Activated T-cell treated with anti-CD3 and anti-CD28 coated beads for 24 hours (primary cell): ENCODE results near the gene FAIM2.
"Not testable (repeated sequence)": the region's sequence is repeated elsewhere in the genome, so short reads cannot be mapped to it uniquely, and the experiment has no call there.

Experiments used
- DNase-seq: peaks from one replicate; pipeline ENCODE4 v3.0.0-alpha.2; 2020; ENCODE audit warnings: low read depth

Gene FAIM2

DNA sequence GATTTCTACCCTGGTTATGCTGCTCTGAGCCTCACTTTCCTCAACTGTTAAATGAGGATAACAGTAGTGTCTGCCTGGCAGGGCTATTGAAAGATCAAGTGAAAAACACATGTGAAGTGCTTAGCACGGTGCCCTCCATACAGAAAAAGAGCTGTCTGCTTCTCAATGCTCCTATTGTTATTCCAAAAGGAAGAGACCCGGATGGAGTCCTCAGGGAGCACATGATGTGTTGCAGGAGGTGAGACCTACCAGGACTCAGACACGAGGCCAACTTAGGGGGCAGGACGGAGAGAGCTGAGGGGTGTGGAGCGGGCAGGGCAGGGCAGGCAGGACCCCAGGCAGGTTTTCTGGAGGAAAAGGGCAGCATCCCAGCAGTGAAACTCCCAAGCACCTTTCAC is 8.9 kb downstream of the FAIM2 start:
- DNase-seq: no peak

DNA sequence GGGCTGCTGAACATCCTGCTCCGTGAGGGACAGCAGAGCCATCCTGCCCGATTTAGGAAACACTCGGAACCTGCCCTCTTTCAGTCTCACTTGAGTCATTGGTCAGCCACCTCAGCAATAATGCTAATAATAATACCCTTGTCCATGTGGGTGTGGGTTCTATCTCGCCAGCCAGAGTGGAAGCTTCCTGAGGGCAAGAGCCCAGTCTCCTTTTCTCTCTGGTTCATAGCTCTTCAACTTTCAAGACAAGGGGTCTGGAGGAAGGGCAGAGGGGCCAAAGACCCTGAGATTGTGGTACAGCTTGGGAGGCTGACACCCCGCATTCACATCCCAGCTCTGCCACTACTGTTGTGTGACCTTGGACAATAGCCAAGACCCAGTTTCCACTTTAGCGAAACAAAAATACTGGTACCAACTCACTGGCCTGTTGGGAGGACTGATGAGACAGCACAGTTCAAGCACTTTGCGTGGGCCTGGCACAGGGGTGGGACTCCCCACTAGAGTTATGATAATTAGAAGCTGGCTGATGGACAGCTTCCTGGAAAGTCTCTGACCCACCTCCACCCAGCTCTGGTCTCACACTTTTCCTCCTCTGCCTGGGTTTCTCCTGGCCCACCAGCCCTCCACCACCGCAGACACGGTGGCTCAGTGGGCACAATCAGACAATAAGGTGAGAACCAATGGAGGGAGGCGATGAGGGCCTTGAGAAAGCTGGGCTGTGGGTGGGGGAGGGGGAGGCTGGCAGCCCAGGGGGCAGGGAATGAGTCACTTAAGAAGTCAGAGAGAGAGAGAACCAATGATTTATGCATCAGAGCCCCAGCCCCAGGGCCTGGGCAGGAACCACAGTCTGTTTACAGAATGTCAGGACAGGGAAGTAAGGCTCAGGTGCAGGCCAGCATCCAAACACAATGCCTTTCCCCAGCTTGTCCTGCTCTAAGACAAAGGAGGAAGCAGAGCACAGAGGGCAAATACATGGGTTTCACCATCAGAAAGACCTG is 9.6 kb downstream of the FAIM2 start:
- DNase-seq: no peak

DNA sequence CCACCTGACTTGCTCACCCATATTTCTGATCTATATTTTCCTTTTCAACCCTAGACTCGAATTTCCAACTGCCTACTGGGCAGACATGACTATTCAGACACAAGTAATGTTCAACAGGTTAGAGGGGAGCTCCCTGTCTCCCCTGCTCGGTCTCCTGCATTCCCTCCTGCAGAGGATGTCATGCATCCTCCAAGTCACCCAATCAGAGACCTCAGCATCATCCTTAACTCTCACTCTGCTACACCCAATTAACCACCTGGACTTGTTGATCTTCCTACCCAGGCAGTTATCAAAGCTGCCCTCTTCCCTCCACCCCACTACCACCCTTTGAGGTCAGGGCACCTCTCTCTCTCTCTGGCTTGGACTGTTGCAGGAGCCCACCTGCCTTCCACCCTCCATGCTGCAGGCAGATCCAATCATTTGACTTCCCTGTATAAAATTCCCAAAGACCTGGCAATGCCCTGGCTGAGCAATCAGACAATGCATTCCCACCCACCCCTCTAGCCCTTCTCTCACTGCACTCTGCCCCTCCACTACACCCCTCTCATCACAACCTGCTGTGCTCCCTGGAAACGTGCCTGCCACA is 10.9 kb downstream of the FAIM2 start:
- DNase-seq: no peak

DNA sequence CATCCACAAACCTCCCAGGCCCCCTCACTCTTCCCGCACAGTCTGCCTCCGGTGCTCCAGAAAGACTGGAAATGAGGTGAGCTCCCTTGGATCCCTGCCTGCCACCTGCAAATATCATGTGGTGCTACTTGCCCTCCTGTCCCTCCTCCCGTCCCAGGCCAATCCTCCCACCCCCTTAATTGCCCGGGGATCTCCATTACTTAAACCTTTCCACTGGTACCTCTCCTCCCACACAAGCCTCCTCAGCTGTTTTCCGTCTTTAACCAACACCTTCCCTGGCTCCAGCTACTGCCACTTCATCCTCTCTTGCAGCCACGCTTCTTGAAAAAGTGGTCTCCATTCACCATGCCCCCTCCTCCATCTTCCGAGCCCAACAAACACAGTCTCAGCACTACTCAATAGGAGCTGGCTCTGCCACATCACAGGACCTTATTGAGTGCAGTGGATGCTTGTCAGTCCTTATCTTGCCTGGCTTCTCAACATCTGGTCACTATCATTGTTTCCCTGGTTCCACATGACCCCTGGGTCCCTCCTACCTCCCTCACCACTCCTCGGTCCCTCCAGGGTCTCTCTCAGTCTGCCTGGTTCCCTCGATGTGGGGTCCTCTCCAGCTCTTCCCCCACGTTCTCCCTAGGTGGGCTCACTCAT is 11.5 kb downstream of the FAIM2 start:
- no peak for DNase-seq

DNA sequence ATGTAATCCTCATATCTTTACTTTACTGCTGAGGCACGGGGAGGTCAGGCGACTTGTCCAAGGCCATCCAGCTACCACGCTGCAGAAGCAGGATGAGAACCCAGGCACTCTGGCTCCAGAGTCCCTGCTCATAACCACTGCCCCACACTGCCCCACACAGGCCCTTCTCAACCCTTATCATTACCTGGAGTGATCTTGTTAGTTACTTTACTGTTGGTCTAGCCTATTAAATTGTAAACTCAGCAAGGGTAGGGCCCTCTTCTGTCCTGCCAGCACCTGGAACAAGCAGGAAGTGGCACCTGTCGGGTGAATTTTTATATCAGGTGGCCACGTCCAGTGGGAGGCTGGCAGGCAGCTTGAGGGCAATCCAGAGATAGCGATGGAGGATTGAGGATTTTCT is 12.2 kb downstream of the FAIM2 start:
- no peak for DNase-seq

DNA sequence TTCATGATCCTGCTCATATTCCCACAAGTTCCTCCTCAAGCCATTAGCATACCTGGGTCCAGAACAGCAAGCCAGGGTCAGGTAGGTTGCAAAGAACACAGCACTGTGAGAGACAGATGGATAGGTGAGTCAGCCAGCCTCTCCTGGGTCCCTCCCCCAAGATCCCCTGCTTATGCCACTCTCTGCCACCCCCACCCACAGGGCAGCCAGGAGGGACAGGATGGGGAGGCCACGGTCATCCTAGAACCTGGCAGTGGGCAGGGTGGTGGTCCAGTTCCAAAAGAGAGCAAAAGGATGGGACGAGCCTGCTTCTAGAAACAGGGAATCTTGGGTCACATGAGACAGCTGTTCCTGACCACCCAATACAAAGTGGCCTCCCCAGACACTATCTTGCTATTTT is 12.7 kb downstream of the FAIM2 start:
- no peak for DNase-seq

DNA sequence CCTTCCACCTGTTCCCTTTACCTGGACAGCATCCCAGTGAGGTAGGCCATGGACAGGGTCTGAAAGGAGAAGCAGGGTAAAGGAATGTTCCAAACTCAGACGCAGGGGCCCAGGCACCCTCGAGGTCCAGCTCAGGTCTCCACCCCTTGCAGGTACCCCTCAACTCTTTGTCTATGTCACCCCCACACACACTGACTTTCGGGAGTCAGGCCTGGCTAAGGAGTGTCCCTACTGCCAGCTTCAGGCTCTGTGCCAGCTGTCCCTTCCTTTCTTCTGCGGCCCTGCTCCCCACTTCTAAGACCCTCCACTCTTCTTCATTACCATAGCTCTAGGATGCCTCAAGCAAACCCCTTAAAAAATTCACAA is 13.6 kb downstream of the FAIM2 start:
- DNase-seq: no peak

DNA sequence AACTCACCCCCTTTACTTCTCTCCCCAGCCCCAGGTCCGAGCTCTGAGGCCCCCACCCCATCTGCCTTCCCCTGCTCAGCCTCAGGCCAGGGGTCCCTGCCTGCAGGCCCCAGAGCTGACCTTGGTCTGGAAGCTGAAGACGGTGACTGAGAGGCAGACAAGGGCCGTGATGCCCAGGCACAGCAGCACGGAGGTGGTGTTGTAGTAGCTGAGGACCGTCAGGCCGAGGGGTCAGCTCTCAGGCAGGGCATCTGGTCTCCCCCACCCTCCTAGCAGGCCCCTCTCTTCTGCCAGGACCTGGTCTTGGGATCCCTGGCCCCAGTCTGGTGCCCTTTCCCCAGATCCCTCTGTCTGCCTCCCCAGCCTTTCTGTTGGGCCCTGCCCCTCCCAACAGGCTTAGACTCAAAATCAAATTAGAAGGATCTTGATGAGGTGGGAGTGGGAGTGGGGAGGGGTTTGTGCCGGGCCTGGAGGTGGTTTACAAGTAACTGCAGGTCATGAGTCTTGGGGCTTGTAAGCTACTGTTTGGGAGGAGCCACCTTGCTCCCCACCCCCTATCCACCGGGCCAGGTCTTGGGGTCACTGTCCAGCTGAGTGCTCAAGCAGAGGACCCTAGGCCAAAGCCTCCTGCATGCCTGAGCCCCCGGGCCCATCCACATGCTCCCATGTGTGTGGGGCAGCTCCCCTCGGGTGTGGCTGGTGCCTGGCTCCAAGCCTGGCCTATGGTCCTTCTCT is 14.2 kb downstream of the FAIM2 start:
- DNase-seq: no peak

DNA sequence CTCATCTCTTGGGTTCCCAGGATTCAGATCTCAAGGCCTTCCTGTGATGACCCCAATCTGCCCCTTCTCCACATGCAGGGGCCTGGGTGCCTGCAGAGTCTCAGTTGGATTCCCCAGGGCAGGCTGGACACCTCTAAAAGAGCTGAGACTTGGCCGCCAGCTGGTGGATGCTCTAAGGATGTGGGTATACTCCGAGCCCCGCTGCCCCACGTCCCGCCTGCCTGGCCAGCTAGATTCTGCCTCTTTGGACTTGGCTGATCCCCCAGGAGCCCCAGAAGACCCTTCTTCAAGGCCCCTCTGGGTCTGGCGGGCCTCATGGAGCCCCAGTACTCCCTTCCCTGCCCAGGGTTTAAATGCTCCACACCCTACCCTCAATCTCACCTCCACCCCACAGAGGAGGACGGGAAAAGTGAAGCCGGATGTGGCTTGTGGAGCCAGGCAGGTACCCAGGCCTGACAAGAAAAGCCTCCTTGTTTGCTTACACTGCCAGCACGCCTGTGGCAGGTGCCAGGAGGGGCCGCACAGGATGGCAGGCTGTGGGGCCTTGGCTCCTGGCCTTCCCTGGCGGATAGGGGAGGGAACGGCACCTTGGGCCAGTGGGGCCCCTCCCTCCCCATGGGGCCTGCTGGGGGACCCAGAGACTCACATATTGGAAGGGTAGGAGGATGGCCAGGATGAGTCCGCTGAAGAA is 15.1 kb downstream of the FAIM2 start:
- no peak for DNase-seq

DNA sequence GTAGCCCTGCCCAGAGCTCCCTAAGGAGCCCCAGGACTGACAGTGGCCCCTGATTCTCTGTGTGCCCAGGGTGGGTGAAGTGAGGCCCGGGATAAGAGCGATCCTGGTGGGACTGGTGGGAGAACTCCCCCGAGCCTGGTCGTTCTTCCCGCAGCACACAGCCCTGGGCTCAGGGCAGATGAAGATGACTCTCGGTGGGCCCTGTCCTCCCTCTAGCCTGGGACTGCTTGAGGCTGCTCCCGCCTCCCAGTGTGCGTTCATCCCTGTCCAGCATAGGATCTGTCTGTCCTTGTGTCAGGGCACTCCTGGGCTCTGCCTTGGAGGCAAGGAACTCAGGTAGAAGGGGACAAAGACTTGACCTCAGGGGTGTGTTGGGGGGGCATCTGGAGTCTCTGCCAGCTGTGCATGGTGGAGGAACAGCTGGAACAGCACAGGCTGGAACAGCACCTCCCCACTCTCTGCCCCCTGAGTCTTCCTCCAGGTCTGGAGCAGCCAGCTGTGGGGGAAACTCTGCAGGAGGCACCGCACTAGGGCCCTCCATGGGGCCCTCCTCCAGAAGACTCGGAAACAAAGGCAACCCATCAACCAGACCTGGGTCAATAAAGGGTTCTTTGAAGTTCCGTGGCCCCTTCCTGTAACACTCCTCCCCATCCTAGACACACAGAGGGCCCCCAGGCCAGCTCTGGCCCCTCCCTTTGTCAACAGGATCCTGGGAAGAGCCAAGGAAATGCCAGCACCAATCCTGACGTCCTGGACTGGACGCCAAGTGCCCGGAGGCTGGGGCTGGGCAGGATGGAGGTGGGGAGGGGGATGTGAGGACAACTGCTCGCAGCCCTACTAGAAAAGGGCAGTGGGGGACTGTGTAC is 15.9 kb downstream of the FAIM2 start:
- no peak for DNase-seq

DNA sequence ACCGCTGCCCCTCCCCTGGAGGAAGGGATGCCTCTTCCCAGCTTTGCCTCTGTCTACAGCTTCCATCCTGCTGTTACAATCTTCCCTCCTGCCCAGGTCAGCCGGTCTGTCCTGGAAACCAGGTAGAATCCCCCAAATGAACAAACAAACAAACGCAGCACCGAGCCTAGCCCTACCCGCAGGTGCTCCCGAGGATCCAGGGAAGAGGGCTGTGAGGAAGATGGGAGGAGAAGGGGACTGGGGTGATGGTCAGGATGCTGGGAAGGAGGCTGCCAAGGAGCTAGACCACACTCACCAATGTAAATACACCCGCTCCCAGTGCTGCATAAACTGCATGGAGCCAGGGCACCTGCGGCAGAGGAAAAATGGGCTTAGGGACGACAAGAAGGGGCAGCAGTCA is 16.6 kb downstream of the FAIM2 start:
- no peak for DNase-seq

DNA sequence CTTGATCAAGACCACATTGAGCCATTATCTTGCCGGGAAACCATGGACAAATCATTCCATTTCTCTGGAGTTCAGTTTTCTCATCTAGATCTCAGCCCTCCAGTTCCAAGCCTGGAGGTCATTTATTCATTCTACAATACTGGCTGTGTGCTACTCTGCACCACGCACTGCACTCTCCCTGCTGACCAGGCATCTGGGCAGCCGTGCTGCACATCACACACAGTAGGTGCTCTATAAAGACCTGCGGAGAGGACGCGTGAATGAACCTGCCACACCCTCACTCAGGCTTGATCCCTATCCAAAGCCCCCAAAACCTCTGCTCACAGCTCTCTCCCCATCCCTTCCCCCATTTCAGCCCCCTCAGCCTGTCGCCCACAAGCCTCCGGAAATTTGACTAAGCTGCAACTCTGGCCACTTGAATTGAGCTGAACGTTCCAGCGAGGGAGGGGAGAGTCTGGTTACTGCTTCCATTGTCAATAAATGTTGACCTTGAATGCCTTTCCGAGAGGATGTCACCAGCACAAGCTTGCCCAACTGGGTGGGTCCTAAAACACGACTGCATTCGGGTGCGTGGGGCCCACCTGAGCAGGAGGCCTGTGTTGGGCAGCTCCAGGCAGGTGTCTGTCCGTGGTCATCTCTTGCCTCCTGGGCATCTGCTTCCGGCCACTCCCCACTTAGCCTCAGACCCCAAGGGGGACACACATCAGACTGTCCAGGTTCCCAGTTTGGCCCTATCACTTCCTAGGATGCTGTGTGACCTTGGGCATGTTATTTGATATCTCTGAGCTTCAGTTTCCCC is 17.8 kb downstream of the FAIM2 start:
- no peak for DNase-seq

DNA sequence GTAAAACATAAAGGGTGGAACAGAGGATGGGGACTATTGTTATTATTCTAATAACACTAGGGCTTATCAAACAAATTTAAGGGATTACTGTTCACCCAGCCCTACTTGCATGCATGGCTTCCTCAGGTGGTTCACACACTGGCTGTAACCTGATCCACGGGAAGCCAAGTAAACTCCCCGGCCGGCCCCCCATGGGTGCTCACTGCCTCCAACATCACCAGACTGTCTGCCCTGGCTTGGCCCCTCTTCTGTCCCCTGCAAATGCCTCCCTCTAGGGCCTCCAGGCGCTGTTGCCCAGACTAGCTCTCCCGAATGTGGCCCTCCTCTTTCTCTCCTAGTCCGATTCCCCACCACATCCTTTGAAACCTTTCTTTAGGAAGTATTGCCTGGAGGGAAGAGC is 18.6 kb downstream of the FAIM2 start:
- no peak for DNase-seq

DNA sequence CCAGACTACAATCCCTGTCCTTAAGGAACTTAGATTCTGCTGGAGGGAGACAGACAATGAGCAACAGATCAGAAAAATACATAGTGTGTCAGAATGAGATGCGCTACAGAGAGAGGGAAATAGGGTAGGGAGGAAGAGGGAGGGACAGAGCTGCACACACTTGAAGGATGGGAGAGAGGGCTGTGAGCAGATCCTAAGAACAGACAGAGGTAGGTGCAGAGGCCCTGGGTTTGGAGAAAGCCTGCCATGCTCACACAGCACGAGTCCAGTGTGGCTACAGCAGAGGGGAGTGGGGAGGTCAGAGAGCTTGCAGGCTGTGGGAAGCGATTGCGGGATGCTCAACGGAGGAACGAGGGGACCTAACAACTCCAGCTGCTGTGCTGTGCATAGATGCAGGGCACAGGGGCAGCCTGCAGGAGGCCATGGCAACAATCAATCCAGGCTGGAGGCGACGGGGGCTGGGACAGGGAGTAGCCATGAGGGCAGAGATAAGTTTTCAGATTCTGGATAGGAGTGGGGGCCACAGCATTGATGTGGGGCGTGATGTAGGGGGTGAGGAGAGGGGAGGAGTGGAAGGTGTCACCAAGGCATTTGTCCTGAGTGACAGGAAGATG is 20.7 kb downstream of the FAIM2 start:
- no peak for DNase-seq

DNA sequence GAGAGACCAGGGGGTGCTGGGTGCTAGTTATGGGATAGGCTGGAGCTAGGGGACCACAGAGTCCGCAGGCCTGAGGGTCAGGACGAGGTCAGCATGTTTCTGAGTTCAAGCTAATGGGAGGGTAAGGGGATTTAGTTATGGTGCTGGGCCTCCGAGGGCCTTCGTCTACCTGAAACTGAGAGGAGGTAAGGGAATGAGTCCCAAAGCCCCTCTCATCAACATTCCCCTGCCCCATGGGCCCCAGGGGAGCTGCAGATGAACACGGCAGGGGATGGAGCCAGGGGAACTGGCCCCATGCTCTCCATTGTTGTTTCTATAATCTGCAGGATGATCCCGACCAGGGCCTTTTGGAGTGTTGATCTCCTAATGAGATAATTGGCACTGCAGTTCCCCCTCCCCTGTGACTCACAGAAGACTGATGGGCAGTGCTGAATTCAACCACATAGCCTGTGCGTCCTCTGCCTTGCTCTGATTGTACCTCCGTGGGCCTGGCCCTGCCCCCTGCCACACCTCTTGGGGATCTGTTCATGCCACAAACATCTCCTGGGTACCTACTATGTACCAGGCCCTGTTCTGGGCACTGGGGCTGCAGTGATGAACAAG is 21.4 kb downstream of the FAIM2 start:
- DNase-seq: no peak

DNA sequence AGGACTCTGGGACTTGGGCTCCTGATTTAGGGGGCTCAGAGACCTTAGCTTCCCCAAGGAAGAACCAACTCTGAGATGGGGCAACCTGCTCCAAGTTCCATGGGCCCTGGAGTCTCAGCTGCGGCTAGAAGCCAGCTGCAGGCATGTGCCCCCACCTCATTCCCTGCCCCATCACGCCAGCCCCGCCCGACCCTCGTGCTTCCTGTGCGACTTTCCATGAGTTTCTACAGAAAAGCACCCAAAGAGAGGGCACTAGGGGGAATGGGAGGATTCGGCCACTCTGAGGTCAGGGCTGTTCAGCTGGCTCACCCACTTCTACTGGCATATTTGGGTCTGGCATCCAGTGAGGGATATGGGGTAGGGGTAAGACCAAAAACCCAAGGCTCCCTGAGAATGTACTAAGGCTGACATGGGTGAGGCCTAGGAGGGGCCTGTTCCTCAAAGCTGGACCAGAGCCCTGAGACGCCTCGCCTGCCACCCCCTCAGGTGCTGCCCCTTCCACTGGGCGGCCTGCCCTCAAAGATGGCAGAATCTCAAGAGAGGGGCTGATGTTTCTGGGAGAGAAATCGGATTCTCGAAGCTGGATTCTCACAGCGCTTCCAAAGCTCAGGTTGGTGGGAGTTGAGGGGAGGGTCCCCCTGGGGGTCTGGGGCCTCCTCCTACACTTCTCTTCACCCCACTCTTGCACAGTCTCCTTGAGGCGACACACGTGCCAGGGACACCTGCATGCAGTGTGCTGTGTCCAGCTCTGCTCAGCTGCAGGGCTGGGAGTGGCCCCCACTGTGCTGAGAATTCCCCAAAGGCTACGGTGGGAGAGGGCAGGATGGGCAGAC is 22.1 kb downstream of the FAIM2 start:
- no peak for DNase-seq

DNA sequence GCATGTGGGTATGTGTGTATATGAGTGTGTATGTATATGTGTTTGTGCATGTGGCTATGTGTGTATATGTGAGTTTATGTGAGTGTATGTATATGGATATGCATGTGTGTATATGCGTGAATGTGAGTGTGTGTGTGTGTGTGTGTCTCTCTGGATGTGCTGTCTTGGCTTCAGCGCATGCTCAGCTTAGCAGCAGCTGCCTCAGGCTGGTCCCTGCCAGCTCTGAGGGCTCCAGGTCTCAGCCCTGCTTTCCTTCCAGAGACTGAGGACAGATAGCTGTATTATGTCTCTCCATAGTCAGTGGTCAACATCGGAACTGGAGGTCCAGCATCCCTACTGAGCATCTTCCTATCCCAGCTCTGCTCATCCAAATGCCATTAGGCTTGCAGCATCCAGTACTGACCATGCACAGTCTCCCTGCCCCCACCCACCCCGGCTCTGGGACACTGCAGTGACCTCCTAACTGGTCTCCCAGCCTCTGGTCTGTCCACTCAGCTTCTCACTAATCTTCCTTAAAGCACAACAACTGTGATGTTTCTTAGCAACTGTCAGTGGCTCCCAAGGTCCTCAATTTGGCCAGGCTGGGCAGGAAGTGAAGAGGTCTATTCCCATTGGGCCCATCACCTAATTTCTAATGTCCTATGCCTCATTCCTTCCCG is 22.8 kb downstream of the FAIM2 start:
- no peak for DNase-seq

DNA sequence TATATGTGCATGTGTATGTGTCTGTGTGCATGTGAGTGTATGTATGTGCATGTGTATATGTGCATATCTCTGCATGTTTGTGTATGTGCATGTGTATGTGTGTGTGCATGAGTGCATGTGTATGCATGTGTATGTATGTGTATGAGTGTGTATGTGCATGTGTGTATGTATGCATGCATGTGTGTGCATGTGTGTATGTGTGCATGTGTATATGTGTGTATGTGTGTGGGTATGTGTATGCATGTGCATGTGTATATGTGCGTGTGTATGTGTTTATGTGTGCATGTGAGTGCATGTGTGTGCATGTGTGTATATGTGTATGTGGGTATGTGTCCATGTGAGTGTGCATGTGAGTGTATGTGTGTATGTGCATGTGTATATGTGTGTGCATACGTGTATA is 24.6 kb downstream of the FAIM2 start:
- DNase-seq: not testable (repeated sequence)
